Measurements from ENCODE around the gene LRRTM3.

LRRTM3 gene

DNA sequence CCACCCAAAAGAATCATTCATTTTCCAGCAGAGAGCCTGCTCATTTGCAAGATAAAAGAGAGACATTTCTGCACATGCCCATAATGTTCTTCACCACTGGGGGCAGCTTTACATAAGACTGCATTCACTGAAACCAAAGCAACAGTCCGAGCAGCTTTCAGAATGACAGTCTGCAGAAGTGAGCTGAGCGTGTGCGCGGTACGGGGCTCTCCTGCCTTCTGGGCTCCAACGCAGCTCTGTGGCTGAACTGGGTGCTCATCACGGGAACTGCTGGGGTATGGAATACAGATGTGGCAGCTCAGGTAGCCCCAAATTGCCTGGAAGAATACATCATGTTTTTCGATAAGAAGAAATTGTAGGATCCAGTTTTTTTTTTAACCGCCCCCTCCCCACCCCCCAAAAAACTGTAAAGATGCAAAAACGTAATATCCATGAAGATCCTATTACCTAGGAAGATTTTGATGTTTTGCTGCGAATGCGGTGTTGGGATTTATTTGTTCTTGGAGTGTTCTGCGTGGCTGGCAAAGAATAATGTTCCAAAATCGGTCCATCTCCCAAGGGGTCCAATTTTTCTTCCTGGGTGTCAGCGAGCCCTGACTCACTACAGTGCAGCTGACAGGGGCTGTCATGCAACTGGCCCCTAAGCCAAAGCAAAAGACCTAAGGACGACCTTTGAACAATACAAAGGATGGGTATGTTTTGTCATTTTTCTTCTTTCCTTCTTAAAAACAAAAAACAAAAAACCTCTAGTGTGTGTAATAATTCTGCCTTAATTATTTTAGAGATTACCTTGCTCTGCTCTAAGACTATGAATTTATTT lies at the start of gene LRRTM3:
Gene LRRTM3, plus strand, starts transcription at position 141 of the 820 bp plus-strand sequence.
- DNase-seq (ENCODE audit: low read depth) = no peak

DNA sequence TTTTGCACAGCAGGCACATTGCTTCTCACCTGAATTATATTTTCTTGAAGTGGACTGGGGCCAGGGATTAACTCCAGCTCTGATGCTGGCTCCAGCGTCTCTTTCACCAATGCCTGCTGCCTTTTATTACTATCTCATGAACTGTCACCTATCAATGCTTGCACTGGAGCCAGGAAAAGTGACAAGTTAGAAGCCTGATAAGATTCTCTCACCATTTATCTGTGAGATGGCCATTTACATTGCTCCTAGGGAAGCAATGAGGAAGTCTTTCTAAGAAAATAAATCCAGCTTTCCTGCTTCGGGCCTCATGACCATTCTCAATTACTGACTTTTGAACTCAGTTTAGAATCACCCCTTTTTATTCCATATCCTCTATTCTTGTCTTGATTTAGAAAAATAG lies 48.5 kb upstream of the LRRTM3 start:
- no peak for DNase-seq (ENCODE audit: low read depth)

DNA sequence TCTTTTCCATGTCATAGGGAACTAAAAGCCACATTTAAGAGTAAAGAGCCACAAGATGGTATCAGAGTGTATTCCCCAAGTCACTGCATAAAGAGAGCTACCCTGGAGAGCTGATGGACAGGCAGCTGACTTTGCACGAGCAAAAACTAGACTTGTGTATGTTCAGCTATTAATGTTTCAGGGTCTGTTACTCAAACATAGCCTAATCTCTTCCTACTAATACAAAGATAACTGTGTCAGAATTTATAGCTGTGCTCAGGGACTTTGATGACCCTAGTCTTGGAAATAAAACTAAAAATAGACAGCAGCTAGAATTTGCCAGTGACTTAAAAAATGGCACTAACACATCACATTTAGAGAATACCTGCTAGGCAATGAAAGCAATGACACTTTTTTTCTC lies 45.5 kb upstream of the LRRTM3 start:
- no peak for DNase-seq (ENCODE audit: low read depth)

DNA sequence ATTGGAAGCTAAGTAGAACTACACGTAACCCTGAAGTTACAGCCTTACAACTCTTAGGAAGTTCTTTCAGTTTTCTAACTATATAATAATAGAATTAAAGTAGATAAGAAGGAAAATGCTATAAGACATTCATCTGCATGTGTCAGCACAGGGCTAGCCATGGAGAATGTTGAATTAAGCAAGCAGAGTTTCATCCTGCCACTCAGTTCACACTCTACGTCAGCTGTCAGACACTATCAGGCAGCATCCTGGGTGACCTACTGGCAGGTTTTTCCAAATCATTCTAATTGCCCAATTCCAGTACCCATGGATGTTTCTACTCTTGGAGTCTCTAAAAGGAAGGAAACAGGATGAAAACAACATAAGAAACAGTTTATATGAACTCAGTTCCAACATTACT lies 45.0 kb upstream of the LRRTM3 start:
- DNase-seq (ENCODE audit: low read depth) = no peak

DNA sequence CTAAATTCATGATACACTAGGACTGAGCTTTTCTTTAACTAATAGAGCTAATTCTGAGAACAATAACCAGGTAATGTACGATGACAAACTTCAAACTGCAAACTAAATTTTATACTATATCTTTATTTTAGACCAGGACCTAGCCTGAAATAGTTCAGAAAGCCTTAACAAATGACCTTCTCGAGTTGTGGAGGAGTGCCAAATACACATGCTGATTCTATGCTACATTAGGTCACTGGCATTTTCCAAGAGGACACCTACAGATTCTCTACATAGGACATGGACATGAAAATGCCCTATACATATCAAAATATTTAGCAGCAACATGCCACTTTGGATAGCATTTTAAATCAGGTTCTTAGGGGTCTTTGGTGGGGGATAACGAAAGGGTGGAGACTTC lies 44.0 kb upstream of the LRRTM3 start:
- DNase-seq (ENCODE audit: low read depth) = no peak

DNA sequence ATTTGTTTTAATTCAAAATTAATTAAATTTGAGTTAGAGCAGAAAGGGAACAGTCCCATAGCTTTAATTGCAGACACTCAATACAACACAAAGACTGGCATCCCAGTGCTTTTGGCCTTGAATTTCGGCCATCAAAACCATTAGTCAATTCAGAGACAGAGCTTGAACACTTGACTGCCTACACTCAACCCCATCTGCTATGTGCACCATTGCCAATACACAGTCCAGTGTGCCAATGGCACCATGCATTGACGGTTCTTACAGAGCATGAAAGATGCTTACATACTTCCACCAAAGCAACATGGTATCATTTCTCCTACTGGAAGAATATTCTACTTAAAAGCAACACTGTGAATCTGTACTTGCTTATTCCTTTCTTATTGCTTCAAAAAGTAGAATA lies 43.6 kb upstream of the LRRTM3 start:
- DNase-seq (ENCODE audit: low read depth) = no peak

DNA sequence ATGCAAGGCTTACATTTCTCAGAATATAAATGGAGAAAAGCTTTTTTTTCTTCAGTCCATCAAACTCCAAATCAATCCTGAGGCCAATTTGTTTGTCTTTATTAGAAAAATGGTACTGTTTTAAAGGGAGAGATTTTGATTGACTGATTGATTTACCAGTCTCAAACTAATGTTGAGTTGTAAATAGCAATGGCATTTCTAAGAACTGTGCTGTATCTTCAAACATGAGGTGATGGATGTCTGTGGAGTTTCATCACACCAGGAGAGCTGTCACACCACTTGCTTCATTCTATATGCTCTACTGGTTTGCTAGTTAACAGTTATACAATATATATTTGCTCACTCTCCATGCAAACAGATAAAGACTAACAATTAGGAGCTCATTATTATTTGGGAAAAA lies 39.0 kb upstream of the LRRTM3 start:
- no peak for DNase-seq (ENCODE audit: low read depth)

DNA sequence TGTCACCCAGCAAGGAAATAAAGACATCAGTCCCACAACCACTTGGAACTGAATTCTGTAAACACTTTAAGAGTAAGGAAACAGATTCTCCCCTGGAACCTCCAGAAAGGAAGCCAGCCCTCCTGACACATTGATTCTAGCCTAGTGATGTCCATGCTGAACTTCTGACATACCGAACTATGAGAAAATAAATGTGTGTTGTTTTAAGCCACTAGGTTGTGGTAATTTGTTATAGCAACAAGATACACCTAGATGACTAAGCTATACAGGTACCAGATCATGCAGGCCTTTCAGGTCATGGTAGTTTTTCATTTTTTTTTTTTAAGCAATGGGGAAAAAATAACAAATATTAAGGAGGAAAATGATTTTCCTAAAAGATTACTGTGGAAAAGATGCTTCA lies 37.6 kb upstream of the LRRTM3 start:
- DNase-seq (ENCODE audit: low read depth) = no peak

DNA sequence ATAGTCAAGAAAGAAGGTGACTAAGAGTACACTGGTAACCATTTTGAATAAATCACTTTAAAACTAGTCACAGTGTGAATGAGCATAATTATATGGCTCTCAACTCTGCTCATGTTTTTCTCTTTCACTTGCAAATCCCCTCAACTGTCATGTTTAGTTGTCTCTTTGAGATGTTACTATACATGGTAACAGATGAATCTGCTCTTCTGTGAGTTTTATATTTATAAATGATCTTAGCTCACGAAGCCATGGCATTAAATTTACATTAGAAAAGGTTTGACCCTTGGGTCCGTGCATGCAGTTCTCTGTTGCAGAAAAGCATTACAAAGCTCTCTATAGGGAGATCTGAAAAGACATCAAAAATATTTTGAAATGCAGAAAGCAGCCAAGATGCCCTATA lies 33.0 kb upstream of the LRRTM3 start:
- DNase-seq (ENCODE audit: low read depth) = no peak

DNA sequence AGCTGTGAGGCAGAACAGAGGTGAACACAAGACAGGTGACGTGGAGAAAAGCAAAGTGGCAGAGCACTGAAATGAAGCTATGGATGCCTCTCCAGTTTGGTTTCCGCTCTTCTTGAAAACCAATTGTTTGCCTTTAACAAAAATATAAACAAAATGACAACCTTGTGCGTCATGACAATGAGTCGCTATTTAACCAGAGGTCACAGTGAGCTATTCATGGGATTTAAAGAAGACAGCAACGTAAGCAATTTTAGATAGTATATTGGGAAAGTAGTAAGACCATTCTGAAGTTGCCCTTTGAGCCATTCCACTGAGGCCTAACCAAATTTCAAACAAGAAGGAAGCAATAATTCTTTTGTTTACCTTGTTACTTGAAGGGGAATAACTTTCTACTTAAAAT lies 15.2 kb upstream of the LRRTM3 start:
- no peak for DNase-seq (ENCODE audit: low read depth)

DNA sequence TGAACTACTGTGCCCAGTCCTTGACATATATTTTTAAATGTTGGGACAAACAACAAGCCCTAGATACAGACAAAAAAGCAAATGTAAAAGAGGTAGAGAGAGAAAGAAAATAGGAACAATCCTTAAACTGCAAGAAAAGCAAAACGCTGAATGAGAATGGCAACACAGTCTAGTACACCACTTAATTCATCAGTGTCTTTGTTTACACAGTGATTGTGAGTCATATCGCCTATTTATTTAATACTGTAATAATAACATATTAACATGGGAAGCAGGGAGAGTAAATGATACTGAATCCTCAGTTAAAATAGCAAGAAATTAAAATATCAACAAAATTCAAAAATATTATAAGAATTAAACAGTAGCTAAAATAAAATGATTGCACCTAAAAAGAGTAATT lies 9.8 kb upstream of the LRRTM3 start:
- no peak for DNase-seq (ENCODE audit: low read depth)

DNA sequence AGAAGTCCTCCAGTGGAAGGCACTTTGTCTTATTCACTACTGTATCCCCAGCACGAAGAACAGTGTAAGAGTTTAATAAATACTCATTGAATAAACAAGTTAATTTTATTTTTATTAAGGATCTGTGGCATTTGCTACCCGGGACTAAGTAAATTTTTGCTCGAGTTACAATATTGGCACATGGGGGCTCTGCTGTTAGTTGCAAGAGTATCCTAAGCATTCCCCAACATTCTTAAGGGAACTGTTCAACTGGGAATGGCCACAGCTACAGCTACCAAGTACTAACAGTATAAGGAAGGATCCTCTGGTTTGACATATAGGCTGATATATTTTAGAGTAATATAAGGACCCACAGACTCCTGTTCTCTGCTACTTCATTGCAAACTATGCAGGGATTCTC lies 8.7 kb upstream of the LRRTM3 start:
- no peak for DNase-seq (ENCODE audit: low read depth)

DNA sequence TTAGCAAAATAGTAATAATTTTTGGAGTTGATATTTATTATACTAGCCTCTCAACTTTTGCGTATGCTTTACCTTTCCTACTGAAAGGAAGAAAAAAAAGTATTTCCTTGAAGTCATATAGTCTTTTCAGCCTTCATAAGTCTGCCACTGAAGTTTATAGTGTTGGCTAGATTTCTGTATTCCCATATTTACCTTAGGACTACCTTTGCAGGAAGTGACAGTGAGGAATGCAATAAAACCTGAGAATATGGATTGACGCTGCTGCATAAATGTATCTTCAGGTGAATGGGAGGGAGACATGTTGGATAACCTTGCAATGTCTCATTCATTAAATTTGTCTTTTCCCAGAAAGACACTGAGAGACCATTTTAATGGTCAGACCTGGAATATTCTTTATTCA lies 6.6 kb upstream of the LRRTM3 start:
- DNase-seq (ENCODE audit: low read depth) = no peak

DNA sequence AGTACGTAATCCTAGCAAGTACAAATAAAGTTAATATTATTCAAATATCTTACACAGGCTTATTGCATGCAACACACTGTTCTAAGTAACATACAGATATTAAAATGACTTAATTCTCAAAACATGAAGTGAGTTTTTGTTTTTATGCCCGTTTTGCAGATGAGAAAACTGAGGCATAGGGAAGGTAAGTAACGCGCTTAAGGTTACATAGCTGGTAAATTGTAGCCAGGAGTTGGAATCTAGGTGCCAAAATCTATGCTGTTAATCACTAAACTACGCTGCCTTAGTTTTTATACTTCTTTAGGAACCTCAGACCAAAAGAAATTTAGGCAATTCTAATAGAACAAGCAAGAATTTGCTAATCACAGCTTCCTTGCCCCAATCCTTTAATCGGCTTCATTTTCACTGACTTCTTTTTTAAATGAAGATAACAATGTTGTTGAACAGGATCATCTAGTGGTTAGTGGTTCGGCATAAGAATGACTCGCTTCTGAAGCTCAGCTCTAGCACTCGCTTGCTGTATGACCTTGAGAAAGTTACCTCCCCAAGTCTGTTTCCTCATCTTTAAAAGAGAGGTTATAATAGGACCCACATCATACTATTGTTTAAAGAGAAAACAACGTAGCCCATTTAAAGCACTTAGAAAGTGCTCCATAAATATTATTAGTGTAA lies 1.0 kb upstream of the LRRTM3 start:
- no peak for DNase-seq (ENCODE audit: low read depth)

DNA sequence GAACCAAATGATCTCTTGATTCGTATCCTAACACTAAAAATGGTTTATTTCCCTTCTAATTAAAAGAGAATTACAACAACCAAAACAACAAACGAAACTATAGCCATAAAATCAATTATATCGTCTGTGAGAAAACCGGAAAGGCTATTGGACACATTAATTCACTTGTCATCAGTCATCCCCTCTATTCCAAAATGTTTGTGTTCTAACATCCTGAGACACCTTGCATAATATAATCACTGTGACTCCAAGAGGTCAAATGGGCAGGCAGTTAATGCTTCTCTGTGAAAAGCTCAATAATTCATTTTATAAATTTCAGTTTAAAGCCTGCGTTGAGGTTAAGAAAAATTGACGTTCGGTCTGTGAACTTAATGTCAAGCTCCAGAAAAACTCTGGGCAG lies 463 bp upstream of the LRRTM3 start:
- no peak for DNase-seq (ENCODE audit: low read depth)

DNA sequence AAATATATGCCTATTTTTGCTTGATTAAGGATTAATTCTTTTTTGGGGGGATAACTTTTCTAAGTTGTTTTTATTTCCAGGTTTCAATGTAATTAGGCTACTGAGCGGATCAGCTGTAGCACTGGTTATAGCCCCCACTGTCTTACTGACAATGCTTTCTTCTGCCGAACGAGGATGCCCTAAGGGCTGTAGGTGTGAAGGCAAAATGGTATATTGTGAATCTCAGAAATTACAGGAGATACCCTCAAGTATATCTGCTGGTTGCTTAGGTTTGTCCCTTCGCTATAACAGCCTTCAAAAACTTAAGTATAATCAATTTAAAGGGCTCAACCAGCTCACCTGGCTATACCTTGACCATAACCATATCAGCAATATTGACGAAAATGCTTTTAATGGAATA lies 1.0 kb downstream of the LRRTM3 start:
- DNase-seq (ENCODE audit: low read depth) = no peak

DNA sequence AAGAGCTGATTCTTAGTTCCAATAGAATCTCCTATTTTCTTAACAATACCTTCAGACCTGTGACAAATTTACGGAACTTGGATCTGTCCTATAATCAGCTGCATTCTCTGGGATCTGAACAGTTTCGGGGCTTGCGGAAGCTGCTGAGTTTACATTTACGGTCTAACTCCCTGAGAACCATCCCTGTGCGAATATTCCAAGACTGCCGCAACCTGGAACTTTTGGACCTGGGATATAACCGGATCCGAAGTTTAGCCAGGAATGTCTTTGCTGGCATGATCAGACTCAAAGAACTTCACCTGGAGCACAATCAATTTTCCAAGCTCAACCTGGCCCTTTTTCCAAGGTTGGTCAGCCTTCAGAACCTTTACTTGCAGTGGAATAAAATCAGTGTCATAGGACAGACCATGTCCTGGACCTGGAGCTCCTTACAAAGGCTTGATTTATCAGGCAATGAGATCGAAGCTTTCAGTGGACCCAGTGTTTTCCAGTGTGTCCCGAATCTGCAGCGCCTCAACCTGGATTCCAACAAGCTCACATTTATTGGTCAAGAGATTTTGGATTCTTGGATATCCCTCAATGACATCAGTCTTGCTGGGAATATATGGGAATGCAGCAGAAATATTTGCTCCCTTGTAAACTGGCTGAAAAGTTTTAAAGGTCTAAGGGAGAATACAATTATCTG lies 1.6 kb downstream of the LRRTM3 start:
- no peak for DNase-seq (ENCODE audit: low read depth)

DNA sequence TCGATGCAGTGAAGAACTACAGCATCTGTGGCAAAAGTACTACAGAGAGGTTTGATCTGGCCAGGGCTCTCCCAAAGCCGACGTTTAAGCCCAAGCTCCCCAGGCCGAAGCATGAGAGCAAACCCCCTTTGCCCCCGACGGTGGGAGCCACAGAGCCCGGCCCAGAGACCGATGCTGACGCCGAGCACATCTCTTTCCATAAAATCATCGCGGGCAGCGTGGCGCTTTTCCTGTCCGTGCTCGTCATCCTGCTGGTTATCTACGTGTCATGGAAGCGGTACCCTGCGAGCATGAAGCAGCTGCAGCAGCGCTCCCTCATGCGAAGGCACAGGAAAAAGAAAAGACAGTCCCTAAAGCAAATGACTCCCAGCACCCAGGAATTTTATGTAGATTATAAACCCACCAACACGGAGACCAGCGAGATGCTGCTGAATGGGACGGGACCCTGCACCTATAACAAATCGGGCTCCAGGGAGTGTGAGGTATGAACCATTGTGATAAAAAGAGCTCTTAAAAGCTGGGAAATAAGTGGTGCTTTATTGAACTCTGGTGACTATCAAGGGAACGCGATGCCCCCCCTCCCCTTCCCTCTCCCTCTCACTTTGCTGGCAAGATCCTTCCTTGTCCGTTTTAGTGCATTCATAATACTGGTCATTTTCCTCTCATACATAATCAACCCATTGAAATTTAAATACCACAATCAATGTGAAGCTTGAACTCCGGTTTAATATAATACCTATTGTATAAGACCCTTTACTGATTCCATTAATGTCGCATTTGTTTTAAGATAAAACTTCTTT lies 2.3 kb downstream of the LRRTM3 start:
- no peak for DNase-seq (ENCODE audit: low read depth)

DNA sequence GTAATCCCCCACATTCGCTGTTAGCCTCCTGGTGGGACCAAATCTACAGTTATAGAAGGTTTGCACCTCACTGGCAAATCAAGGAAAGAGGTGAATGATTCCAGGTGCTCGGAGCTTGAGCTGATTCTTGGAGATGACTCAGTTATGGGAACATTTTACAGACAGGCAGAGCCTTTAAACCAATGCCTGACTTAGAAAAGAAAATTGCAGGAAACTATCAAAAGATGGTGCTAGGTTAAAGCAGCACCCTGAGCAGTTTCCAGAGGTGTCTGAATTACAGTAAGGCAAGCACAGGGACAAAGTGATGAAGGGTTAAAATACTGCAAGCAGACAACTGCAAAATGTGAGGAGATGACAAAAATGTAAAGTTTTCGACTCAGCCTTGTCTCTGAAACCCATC lies 2.9 kb downstream of the LRRTM3 start:
- DNase-seq (ENCODE audit: low read depth) = no peak

DNA sequence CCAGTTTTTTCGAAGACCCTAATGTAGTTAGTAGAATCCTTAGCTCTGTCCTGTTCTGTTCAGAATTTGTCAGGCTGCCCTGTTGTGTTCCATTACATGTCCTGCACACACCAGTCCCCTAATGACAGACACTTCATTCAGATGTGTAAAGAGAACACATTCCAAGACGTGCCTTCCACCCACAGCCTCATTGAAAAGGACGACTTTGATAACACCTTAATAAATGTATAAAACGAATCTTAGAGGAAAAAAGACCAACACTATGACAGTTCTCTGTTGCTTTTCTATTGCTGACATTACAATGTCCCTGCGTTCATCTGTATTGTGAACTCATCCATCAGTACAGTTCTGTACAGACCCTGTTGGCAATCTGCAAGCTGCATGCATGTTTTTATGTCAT lies 3.5 kb downstream of the LRRTM3 start:
- DNase-seq (ENCODE audit: low read depth) = no peak

DNA sequence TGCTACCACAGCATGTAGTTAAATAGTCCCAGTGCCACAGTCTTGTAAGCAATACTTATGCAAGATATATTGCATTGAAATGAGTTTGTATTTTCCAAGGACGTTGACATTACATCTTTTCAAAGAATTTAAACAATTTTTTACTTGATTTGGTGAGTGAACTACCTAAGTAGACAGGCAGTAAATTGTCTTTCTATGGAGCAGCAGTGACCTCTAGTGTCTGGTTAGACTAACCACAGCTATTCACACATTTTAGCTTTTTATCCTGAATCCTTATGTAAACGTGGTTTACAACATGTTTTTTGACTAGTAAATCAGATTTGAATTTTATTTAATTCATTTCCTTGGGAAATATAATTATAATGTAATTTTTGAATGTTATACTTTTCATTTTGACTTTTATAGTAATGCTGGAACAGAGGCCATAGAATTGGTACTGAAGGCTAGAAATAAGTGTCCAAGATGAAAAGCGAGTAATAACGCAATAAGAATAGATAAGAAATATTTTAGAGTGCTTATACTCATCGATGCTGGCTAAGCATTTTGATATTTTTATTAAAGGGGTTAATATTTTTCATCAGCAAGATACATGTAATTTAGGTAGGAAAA lies 5.6 kb downstream of the LRRTM3 start:
- DNase-seq (ENCODE audit: low read depth) = no peak

DNA sequence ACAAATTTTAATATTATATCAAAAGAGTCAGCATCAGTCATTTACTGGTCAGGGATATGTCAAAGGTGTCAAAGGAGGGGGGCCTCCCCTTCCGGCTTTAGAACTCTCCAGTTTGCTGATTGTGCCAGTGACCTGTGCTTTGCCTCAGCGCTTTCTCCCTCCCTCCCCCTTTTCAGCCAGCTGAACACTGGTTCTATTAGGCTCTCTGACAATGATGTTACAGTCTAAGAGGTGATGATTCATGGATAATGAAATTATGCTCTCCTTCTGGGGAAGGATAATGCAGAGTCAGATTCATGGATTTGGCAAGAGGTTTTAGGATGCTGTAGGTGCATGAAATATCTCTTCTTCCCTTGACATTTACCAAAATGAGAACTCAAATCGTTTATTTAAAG lies 6.1 kb downstream of the LRRTM3 start:
- DNase-seq (ENCODE audit: low read depth) = no peak

Measured in activated T-cell treated with anti-CD3 and anti-CD28 coated beads for 1 hour (primary cell).